Body of pancreas (tissue), 4 donors: ENCODE results near the gene ABCB9. TPM values are rescaled to one million over a fixed set of nuclear protein-coding genes. Genes with fewer than 3 reads are reported as not detected.
A peak's percentile ranks its signal among the peaks of the same experiment; 100 is the strongest.
"Not testable (repeated sequence)": the region's sequence is repeated elsewhere in the genome, so short reads cannot be mapped to it uniquely, and the experiment has no call there.

Source experiments
- ATAC-seq: fragments of 150-250 bp; one replicate; pipeline ENCODE4 v1.9.1; 2016
- DNase-seq, 4 donors: peaks; one replicate each; pipeline ENCODE4 v3.0.0-alpha.2; 2019
- H3K27ac ChIP-seq, 4 donors: fragments of 200-600 bp; sonication (generic); 1 replicate in 3 of 4; 2 replicates in 1 of 4; pipeline versions ENCODE4 v1.5.1 to v1.6.1; 2016 to 2019; ENCODE audit warnings: mild to moderate bottlenecking in 1 of 4, mixed read lengths in 1 of 4, moderate library complexity in 1 of 4
- H3K27me3 ChIP-seq, 2 donors: fragments of 200-600 bp; sonication (generic); one replicate each; pipeline ENCODE4 v1.6.0; 2016; ENCODE audit warnings: mild to moderate bottlenecking in 1 of 2
- H3K36me3 ChIP-seq, 2 donors: fragments of 200-600 bp; sonication (generic); replicated peaks in 1 of 2; 2 replicates each; pipeline ENCODE4 v1.5.1; 2016; ENCODE audit warnings: low read depth in 2 of 2; ENCODE audit not compliant: insufficient read depth in 1 of 2
- H3K4me1 ChIP-seq: fragments of 200-600 bp; sonication (generic); one replicate; pipeline ENCODE4 v1.6.0; 2016
- H3K4me3 ChIP-seq, 2 donors: fragments of 200-600 bp; sonication (generic); 1 replicate in 1 of 2; 2 replicates in 1 of 2; pipeline ENCODE4 v1.5.1; 2016 to 2019
- H3K9me3 ChIP-seq, 3 donors: fragments of 200-600 bp; sonication (generic); 1 replicate in 2 of 3; 2 replicates in 1 of 3; pipeline ENCODE4 v1.5.1; 2016
- CTCF ChIP-seq, 7 experiments: fragments of 450-650 bp in 4 of 7; fragments of 200-600 bp in 3 of 7; sonication (generic) in 3 of 7; IDR thresholded peaks; one replicate each; pipeline ENCODE4 v1.5.1; 2016 to 2019; ENCODE audit warnings: antibody characterized with exemption in 7 of 7
- POLR2A ChIP-seq, 3 donors: fragments of 450-650 bp; IDR thresholded peaks; one replicate each; pipeline ENCODE4 v1.6.1; 2016; ENCODE audit warnings: antibody characterized with exemption in 3 of 3, mild to moderate bottlenecking in 2 of 3
- WGBS, 2 donors: methylation state at CpG; one replicate each; pipeline ENCODE4 v1.1.5; 2017; 5-methylcytosine and 5-hydroxymethylcytosine counted together
- intact Hi-C: fragments of 100-400 bp; cut with DNase I; formaldehyde crosslinking; loops from one replicate; pipeline ENCODE4 v1.15.1; 2023
- total RNA-seq, 2 donors: library from RNA; depleted of rRNA; stranded (reverse); fragments of >200 nt; gene quantifications; one replicate each; pipeline ENCODE4 v1.1.0, GENCODE V29; 2016

ABCB9 gene
- total RNA-seq, 2 donors from 2014 or later, result 5.2 to 7.9 TPM

- intact Hi-C loops, result no loop called here
- no peak overlapping the region for H3K27ac ChIP-seq
- H3K36me3 ChIP-seq, result no peaks in the 10 kb centered on the region
- TF ChIP-seq CTCF (IDR thresholded peaks at IDR 0.05) (no peak), POLR2A (IDR thresholded peaks at IDR 0.05) (no peak)
- no peaks in the 10 kb centered on the region for H3K9me3 ChIP-seq
- no peak for DNase-seq
- WGBS, 2 donors, result 63 to 73% methylated on average over 2 of the region's 2 CpGs
- no peaks in the 10 kb centered on the region for H3K27me3 ChIP-seq
- peaks cover 9% of the 10 kb centered on the region for H3K4me1 ChIP-seq
- H3K4me3 ChIP-seq, result no peak overlapping the region
- no peak for ATAC-seq
Measured at GRCh38 chr12:122918827-122919226, 47.4 kb downstream of the ABCB9 start.

GRCh38 chr12:122917507-122918121, 48.6 kb downstream of the ABCB9 start:
- TF ChIP-seq CTCF (IDR thresholded peaks at IDR 0.05), result no peak
- TF ChIP-seq POLR2A (IDR thresholded peaks at IDR 0.05), result no peak

GRCh38 chr12:122909442-122910288, 56.6 kb downstream of the ABCB9 start:
- H3K4me1 ChIP-seq, result peaks cover 19% of the 10 kb centered on the region
- ATAC-seq (peak; percentile 68), DNase-seq (peak; percentile 29 to 56 (median 38))
- H3K36me3 ChIP-seq, result no peaks in the 10 kb centered on the region
- H3K27me3 ChIP-seq, result no peaks in the 10 kb centered on the region
- WGBS, 2 donors, result 36 to 38% methylated on average over 12 of the region's 12 CpGs
- no peaks in the 10 kb centered on the region for H3K9me3 ChIP-seq
- H3K4me3 ChIP-seq, result no peak overlapping the region
- TF ChIP-seq CTCF (IDR thresholded peaks at IDR 0.05) (no peak), POLR2A (IDR thresholded peaks at IDR 0.05) (no peak)
- peak overlapping the region in 3 of 4 donors; percentile 46 to 58 (median 51) for H3K27ac ChIP-seq
- intact Hi-C loops, result no loop called here

More at GRCh38 chr12:122917507-122918121, 48.6 kb downstream of the ABCB9 start:
- no peaks in the 10 kb centered on the region for H3K9me3 ChIP-seq
- H3K27ac ChIP-seq, result peak overlapping the region; percentile 12 to 45 (median 30)
- no peaks in the 10 kb centered on the region for H3K27me3 ChIP-seq
- peaks cover 9% of the 10 kb centered on the region for H3K4me1 ChIP-seq
- WGBS, 2 donors, result 7 to 42% methylated on average over 6 to 9 of the region's 9 CpGs
- ATAC-seq (peak; percentile 82), DNase-seq (peak; percentile 55 to 74 (median 67))
- no peak overlapping the region for H3K4me3 ChIP-seq
- intact Hi-C loops, result no loop called here
- no peaks in the 10 kb centered on the region for H3K36me3 ChIP-seq

- no peaks in the 10 kb centered on the region for H3K36me3 ChIP-seq
- ATAC-seq (peak; percentile 70), DNase-seq (peak; percentile 20 to 57 (median 46))
- no peak for TF ChIP-seq POLR2A (IDR thresholded peaks at IDR 0.05)
- no peak for TF ChIP-seq CTCF (IDR thresholded peaks at IDR 0.05)
- H3K4me3 ChIP-seq, result no peak overlapping the region
- intact Hi-C loops, result no loop called here
- H3K27ac ChIP-seq, result peak overlapping the region in 1 of 4 donors; percentile 58
- 42 to 72% methylated on average over 6 of the region's 6 CpGs for WGBS, 2 donors
- no peaks in the 10 kb centered on the region for H3K27me3 ChIP-seq
- peaks cover 20% of the 10 kb centered on the region for H3K4me1 ChIP-seq
- no peaks in the 10 kb centered on the region for H3K9me3 ChIP-seq
Measured at GRCh38 chr12:122908915-122909314, 57.3 kb downstream of the ABCB9 start.

- H3K36me3 ChIP-seq, H3K4me3 ChIP-seq, ATAC-seq, H3K9me3 ChIP-seq, H3K27ac ChIP-seq, intact Hi-C loops, DNase-seq, H3K27me3 ChIP-seq: not testable (repeated sequence)
- WGBS, 2 donors, result 91 to 96% methylated on average over 3 to 5 of the region's 5 CpGs
- H3K4me1 ChIP-seq, result peaks cover 42% of the 10 kb centered on the region
Measured at GRCh38 chr12:122905258-122905657, 61.0 kb downstream of the ABCB9 start.
